ENCODE results near the gene IFT43. TPM values are rescaled to one million over a fixed set of nuclear protein-coding genes. Genes with fewer than 3 reads are reported as not detected.

IFT43 gene
- total and polyA plus RNA-seq, 2 donors (not counting 3 experiments of a cell fraction or from before 2014, with no cell fraction given) = 22.3 to 39.0 TPM

DNA sequence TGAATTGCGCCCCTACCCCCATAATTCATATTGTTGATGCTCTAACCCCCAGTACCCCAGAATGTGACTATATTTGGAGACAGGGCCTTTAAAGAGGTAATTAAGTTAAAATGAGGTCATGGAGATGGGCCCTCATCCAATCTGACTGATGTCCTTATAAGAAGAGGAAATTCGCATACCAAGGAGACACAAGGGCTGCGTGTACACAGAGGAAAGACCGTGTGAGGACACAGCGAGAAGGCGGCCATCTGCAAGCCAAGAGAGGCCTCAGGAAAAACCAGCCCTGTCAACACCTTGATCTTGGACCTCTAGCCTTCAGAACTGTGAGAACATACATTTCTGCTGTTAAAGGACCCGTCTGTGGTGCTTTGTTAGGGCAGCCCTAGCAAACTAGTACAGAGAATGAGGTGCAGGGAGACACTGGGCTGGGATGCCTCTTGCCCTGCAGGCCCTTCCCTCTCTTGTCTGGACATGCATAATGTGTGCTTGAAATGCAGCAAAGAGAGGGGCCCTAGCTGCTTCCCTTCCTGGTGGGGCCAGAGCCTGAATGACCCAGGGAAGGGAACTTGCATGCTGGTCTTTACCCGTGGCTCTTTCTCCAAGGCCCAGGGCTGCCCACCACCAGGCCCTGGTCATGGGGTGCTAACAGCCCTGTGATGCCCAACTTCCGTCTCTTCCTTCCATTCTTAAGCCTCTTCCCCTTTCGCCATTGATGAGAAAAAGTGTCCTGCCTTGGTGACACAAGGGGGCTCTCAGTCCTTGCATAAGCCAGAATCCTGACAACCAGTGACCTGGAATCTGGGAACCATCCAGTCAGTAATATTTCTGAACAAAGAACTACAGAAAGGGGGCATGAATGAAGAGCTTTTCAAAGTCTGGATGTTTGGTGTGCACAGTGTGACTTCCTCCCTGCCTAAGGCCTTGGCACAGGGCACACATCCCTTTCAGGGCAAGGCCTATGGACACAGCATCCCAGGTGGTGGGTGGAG lies 116.1 kb downstream of the IFT43 start:
- Histone ChIP-seq H4K20me1 (replicated peaks; ENCODE audit: control insufficient read depth, extremely low read depth, insufficient read depth, low read length) (no peaks in the 10 kb centered on the region), H3K9me1 (replicated peaks; ENCODE audit: control insufficient read depth, extremely low read depth, insufficient read depth, low read length) (no peaks in the 10 kb centered on the region), H3K4me1 (ENCODE audit: control insufficient read depth, extremely low read depth, insufficient read depth, low read length) (no peaks in the 10 kb centered on the region), H3K9me3 (replicated peaks; ENCODE audit: control insufficient read depth, insufficient read depth, low read length) (no peaks in the 10 kb centered on the region), H3K79me2 (ENCODE audit: control insufficient read depth, insufficient read depth, low read length) (no peaks in the 10 kb centered on the region), H3K4me3 (replicated peaks in 1 of 3; ENCODE audit: insufficient read depth in 1 of 3, low read depth in 1 of 3, low read length in 3 of 3) (no peak overlapping the region), H3K9ac (replicated peaks; ENCODE audit: extremely low read depth, insufficient read depth, low read length) (no peak overlapping the region), H3K27me3 (ENCODE audit: control insufficient read depth in 2 of 2, insufficient read depth in 2 of 2, low read length in 2 of 2) (peaks cover 0 to 1% of the 10 kb centered on the region in 2 experiments), H3K27ac (ENCODE audit: insufficient read depth, low read depth, low read length) (no peak overlapping the region), H3K36me3 (ENCODE audit: control insufficient read depth in 2 of 2, extremely low read depth in 1 of 2, insufficient read depth in 2 of 2, low read length in 2 of 2) (no peaks in the 10 kb centered on the region), H2AFZ (ENCODE audit: low read depth, low read length) (no peak overlapping the region), H3K4me2 (ENCODE audit: insufficient read depth, low read length) (no peak overlapping the region)
- POLR2A ChIA-PET = no interaction called here
- TF ChIP-seq POLR2AphosphoS5 (IDR thresholded peaks at IDR 0.05; ENCODE audit: insufficient read depth, low read depth, low read length) (no peak), POLR2A (IDR thresholded peaks at IDR 0.05; ENCODE audit: low read depth, low read length) (no peak), MYC (IDR thresholded peaks at IDR 0.05; ENCODE audit: low read depth, low read length) (no peak), GATA2 (IDR thresholded peaks at IDR 0.05; ENCODE audit: insufficient read depth, insufficient read length, low read depth, low read length) (no peak), JUN (IDR thresholded peaks at IDR 0.05; ENCODE audit: borderline replicate concordance, insufficient read depth, insufficient read length, low read depth) (no peak), FOS (IDR thresholded peaks at IDR 0.05; ENCODE audit: borderline replicate concordance, insufficient read depth, low read length) (no peak), EZH2 (IDR thresholded peaks at IDR 0.05; ENCODE audit: borderline replicate concordance, low read depth, low read length, severe bottlenecking) (no peak)
- TF ChIP-seq, protein P1, sequence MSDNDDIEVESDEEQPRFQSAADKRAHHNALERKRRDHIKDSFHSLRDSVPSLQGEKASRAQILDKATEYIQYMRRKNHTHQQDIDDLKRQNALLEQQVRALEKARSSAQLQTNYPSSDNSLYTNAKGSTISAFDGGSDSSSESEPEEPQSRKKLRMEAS (IDR thresholded peaks at IDR 0.05; ENCODE audit: insufficient read depth, insufficient read length) = no peak
- TF ChIP-seq, protein P2, sequence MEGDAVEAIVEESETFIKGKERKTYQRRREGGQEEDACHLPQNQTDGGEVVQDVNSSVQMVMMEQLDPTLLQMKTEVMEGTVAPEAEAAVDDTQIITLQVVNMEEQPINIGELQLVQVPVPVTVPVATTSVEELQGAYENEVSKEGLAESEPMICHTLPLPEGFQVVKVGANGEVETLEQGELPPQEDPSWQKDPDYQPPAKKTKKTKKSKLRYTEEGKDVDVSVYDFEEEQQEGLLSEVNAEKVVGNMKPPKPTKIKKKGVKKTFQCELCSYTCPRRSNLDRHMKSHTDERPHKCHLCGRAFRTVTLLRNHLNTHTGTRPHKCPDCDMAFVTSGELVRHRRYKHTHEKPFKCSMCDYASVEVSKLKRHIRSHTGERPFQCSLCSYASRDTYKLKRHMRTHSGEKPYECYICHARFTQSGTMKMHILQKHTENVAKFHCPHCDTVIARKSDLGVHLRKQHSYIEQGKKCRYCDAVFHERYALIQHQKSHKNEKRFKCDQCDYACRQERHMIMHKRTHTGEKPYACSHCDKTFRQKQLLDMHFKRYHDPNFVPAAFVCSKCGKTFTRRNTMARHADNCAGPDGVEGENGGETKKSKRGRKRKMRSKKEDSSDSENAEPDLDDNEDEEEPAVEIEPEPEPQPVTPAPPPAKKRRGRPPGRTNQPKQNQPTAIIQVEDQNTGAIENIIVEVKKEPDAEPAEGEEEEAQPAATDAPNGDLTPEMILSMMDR (IDR thresholded peaks at IDR 0.05; ENCODE audit: extremely low read depth in 1 of 2, insufficient read depth in 1 of 2, low read depth in 1 of 2, low read length in 2 of 2) = no peak
- no peak for DNase-seq (ENCODE audit: low read depth, low spot score)
- dilution Hi-C loops (cut with MboI; ENCODE audit: extremely low pct_ligation_motif_present, low sequenced_read_pairs) = no loop called here
- CTCF ChIA-PET = interaction anchor here (1.1 to 1.2 kb wide), 2 partner anchors 251 to 285 kb away, joined by 4 to 5 read pairs; no protein-coding TSS in a partner anchor
- intact Hi-C loops (cut with micrococcal nuclease) = no loop called here
- FAIRE-seq = no peak
- no TSS peak for BruUV-seq (replicated peaks)
